Hepatocyte (in vitro differentiated cells): Measurements from ENCODE around the gene RPS6KA4.

Source experiments
- EZH2phosphoT487 ChIP-seq: fragments of 200-600 bp; sonication (generic); IDR thresholded peaks from one replicate; pipeline ENCODE4 v1.6.1; 2018; ENCODE audit warnings: antibody characterized with exemption, mild to moderate bottlenecking, low read depth, moderate library complexity; ENCODE audit not compliant: unreplicated experiment, severe bottlenecking
- TF ChIP-seq, protein P1 (sequence below): fragments of 200-600 bp; sonication (generic); IDR thresholded peaks from 2 replicates; pipeline ENCODE4 v1.5.1; 2016; ENCODE audit warnings: antibody characterized with exemption, mild to moderate bottlenecking; ENCODE audit not compliant: poor library complexity

GRCh38 chr11:64415996-64416728 is 57.2 kb downstream of the RPS6KA4 start:
- no peak for TF ChIP-seq EZH2phosphoT487
- TF ChIP-seq, protein P1, sequence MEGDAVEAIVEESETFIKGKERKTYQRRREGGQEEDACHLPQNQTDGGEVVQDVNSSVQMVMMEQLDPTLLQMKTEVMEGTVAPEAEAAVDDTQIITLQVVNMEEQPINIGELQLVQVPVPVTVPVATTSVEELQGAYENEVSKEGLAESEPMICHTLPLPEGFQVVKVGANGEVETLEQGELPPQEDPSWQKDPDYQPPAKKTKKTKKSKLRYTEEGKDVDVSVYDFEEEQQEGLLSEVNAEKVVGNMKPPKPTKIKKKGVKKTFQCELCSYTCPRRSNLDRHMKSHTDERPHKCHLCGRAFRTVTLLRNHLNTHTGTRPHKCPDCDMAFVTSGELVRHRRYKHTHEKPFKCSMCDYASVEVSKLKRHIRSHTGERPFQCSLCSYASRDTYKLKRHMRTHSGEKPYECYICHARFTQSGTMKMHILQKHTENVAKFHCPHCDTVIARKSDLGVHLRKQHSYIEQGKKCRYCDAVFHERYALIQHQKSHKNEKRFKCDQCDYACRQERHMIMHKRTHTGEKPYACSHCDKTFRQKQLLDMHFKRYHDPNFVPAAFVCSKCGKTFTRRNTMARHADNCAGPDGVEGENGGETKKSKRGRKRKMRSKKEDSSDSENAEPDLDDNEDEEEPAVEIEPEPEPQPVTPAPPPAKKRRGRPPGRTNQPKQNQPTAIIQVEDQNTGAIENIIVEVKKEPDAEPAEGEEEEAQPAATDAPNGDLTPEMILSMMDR = no peak
